MM.1S (cell line): ENCODE measurements around the gene SLC24A3.

Experiments
- DNase-seq: peaks from one replicate; pipeline ENCODE4 v3.0.0-alpha.2; 2015
- H2AFZ ChIP-seq: fragments of 300-600 bp; sonication (generic); 2 replicates; pipeline ENCODE4 v1.6.0; 2016; ENCODE audit warnings: antibody characterized with exemption, low read length
- H3F3A ChIP-seq: fragments of 300-600 bp; sonication (generic); 2 replicates; pipeline ENCODE4 v1.6.1; 2016; ENCODE audit warnings: mild to moderate bottlenecking, antibody characterized with exemption, low read length, moderate library complexity, mixed read lengths; ENCODE audit not compliant: insufficient read depth
- H3K27ac ChIP-seq: fragments of 300-600 bp; sonication (generic); 2 replicates; pipeline ENCODE4 v1.5.1; 2016; ENCODE audit warnings: mild to moderate bottlenecking, low read length
- H3K27me3 ChIP-seq: fragments of 300-600 bp; sonication (generic); replicated peaks from 2 replicates; pipeline ENCODE4 v1.6.0; 2016; ENCODE audit warnings: low read length; ENCODE audit not compliant: insufficient read depth
- H3K36me3 ChIP-seq: fragments of 300-600 bp; sonication (generic); replicated peaks from 2 replicates; pipeline ENCODE4 v1.6.1; 2016; ENCODE audit warnings: mild to moderate bottlenecking, low read length, mixed read lengths; ENCODE audit not compliant: insufficient read depth
- H3K4me1 ChIP-seq: fragments of 300-600 bp; sonication (generic); 2 replicates; pipeline ENCODE4 v1.6.1; 2016; ENCODE audit warnings: low read length, mixed read lengths
- H3K4me2 ChIP-seq: fragments of 300-600 bp; sonication (generic); 2 replicates; pipeline ENCODE4 v1.6.0; 2016; ENCODE audit warnings: low read depth, low read length
- H3K4me3 ChIP-seq: fragments of 300-600 bp; sonication (generic); 2 replicates; pipeline ENCODE4 v1.5.1; 2016; ENCODE audit warnings: low read length, mixed read lengths
- H3K79me2 ChIP-seq: fragments of 300-600 bp; sonication (generic); 2 replicates; pipeline ENCODE4 v1.6.1; 2016; ENCODE audit warnings: mixed run types, low read length, mixed read lengths
- H3K9ac ChIP-seq: fragments of 300-600 bp; sonication (generic); 2 replicates; pipeline ENCODE4 v1.6.1; 2016; ENCODE audit warnings: low read length, mixed read lengths
- H3K9me2 ChIP-seq: fragments of 300-600 bp; sonication (generic); replicated peaks from 2 replicates; pipeline ENCODE4 v1.6.1; 2016; ENCODE audit warnings: mild to moderate bottlenecking, low read length, mixed read lengths; ENCODE audit not compliant: insufficient read depth
- H3K9me3 ChIP-seq: fragments of 300-600 bp; sonication (generic); replicated peaks from 2 replicates; pipeline ENCODE4 v1.6.1; 2016; ENCODE audit warnings: mild to moderate bottlenecking, low read length, mixed read lengths; ENCODE audit not compliant: insufficient read depth
- H4K20me1 ChIP-seq: fragments of 300-600 bp; sonication (generic); 2 replicates; pipeline ENCODE4 v1.6.1; 2016; ENCODE audit warnings: mild to moderate bottlenecking, low read length, moderate library complexity, mixed read lengths; ENCODE audit not compliant: insufficient read depth
- CTCF ChIP-seq: fragments of 300-600 bp; sonication (generic); IDR thresholded peaks from 2 replicates; pipeline ENCODE4 v1.5.1; 2016; ENCODE audit warnings: antibody characterized with exemption, low read length, mixed read lengths
- EZH2 ChIP-seq: fragments of 300-600 bp; sonication (generic); optimal IDR thresholded peaks from 2 replicates; pipeline ENCODE3; 2017; ENCODE audit warnings: low read depth, mild to moderate bottlenecking, antibody characterized with exemption, low read length, mixed read lengths
- EZH2phosphoT487 ChIP-seq: fragments of 300-600 bp; sonication (generic); IDR thresholded peaks from 2 replicates; pipeline ENCODE4 v1.6.1; 2018; ENCODE audit warnings: antibody characterized with exemption, low read length

SLC24A3 gene

DNA sequence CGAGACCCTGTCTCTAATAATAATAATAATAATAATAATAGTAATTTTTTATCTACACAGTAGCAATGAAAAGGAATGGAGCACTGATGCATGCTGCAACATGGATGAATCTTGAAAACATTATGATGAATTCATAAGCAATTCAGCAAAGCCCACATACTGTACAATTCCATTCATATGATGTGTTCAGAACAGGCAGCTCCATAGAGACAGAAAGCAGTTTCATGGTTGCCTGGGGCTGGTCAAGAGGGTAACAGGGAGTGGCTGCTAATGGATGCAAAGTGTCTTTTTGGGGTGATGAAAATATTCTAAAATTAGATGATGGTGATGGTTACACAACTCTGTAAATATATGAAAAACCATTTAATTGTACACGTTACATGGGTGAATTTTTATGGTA lies 43.6 kb downstream of the SLC24A3 start:
- no peak for DNase-seq
- Histone ChIP-seq H3K27me3 (no peaks in the 10 kb centered on the region), H3K9me3 (no peaks in the 10 kb centered on the region), H3K4me1 (peaks cover 10% of the 10 kb centered on the region), H4K20me1 (no peaks in the 10 kb centered on the region), H2AFZ (no peak overlapping the region), H3K79me2 (no peaks in the 10 kb centered on the region), H3K36me3 (no peaks in the 10 kb centered on the region), H3K9me2 (no peaks in the 10 kb centered on the region), H3K9ac (no peak overlapping the region), H3K27ac (no peak overlapping the region), H3F3A (peaks cover 5% of the 10 kb centered on the region; the same call in 1 of the 2 replicates), H3K4me2 (no peak overlapping the region), H3K4me3 (no peak overlapping the region)
- TF ChIP-seq EZH2phosphoT487 (no peak), EZH2 (no peak), CTCF (no peak)

DNA sequence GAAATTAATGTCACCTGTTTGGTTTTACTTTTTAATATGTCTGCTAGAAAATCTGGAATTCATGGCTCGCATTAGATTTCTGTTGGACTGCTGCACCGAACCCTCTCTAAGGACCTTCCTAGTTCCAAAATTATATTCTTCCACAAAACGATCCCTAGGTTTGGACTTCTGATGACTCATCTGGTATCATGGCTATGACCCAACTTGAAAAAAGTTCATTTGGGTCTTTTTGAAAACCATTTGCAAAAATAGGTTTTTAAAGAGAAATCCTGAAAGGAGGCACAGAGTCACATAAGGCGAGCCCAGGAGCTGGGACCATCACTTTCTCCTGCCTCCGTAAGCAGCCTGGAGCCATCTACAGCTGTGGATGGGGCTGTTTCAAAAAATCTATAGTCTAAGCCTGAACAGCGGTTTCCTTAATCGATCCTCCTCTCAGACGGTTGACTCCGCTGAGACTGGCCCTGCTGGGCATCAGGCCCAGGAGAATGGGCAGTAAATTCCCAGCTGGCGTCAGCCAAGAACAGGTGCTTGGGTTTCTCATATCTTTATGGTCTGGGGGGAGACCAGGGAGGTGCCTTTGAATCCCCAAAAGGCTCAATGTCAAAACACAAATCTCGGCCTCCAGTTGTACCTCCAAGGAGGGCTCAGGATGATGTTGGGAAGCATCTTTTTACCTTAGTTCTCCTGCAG lies 44.6 kb downstream of the SLC24A3 start:
- no peak overlapping the region for H3K4me2 ChIP-seq
- H3K36me3 ChIP-seq: no peaks in the 10 kb centered on the region
- H4K20me1 ChIP-seq: no peaks in the 10 kb centered on the region
- peaks cover 5% of the 10 kb centered on the region; the same call in 1 of the 2 replicates for H3F3A ChIP-seq
- no peak overlapping the region for H3K9ac ChIP-seq
- H3K79me2 ChIP-seq: no peaks in the 10 kb centered on the region
- TF ChIP-seq EZH2phosphoT487 (no peak), EZH2 (no peak), CTCF (no peak)
- no peaks in the 10 kb centered on the region for H3K9me3 ChIP-seq
- no peaks in the 10 kb centered on the region for H3K9me2 ChIP-seq
- no peaks in the 10 kb centered on the region for H3K27me3 ChIP-seq
- H3K27ac ChIP-seq: no peak overlapping the region
- DNase-seq: no peak
- no peak overlapping the region for H2AFZ ChIP-seq
- H3K4me3 ChIP-seq: no peak overlapping the region
- peaks cover 11% of the 10 kb centered on the region for H3K4me1 ChIP-seq

DNA sequence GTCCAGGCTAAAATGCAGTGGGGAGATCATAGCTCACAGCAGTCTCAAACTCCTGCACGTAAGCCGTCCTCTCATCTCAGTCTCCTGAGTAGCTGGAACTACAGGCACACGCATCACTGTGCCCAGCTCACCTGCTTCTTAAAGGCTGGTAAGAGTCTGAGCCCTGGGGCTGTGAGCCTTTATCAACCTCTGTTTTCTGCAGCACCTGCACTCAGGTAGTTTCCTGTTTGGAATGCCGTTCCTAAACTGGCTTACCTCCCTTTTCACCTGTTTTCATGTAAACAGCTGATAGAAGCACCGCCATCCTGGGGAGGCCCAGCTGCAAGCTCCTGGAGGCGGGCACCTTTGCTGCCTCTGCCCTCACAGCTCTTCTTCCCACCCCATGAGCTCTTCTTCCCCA lies 45.4 kb downstream of the SLC24A3 start:
- Histone ChIP-seq H4K20me1 (no peaks in the 10 kb centered on the region), H3K79me2 (no peaks in the 10 kb centered on the region), H3K9ac (no peak overlapping the region), H3K9me3 (no peaks in the 10 kb centered on the region), H3K4me2 (no peak overlapping the region), H3K9me2 (no peaks in the 10 kb centered on the region), H3F3A (peaks cover 5% of the 10 kb centered on the region; the same call in 1 of the 2 replicates), H3K36me3 (no peaks in the 10 kb centered on the region), H3K4me1 (peaks cover 15% of the 10 kb centered on the region), H3K4me3 (no peak overlapping the region), H3K27me3 (no peaks in the 10 kb centered on the region), H2AFZ (no peak overlapping the region), H3K27ac (no peak overlapping the region)
- no peak for DNase-seq
- no peak for TF ChIP-seq EZH2
- no peak for TF ChIP-seq CTCF
- TF ChIP-seq EZH2phosphoT487: no peak
